Measurements from ENCODE around the gene ARPIN.

Gene ARPIN

GRCh38 chr15:89926158-89926557, 13.4 kb upstream of the ARPIN start:
- no peak for TF ChIP-seq CTCF (IDR thresholded peaks at IDR 0.05)
- no peak for TF ChIP-seq ZFX (IDR thresholded peaks at IDR 0.05; ENCODE audit: borderline replicate concordance)
- H3K27ac ChIP-seq = no peak overlapping the region

- TF ChIP-seq CTCF (IDR thresholded peaks at IDR 0.05) (no peak), ZFX (IDR thresholded peaks at IDR 0.05; ENCODE audit: borderline replicate concordance) (no peak)
- H3K27ac ChIP-seq = no peak overlapping the region
Observed at GRCh38 chr15:89917442-89918101, 4.8 kb upstream of the ARPIN start.

GRCh38 chr15:89916660-89917059, 3.9 kb upstream of the ARPIN start:
- H3K27ac ChIP-seq = no peak overlapping the region
- TF ChIP-seq CTCF (IDR thresholded peaks at IDR 0.05) = no peak
- no peak for TF ChIP-seq ZFX (IDR thresholded peaks at IDR 0.05; ENCODE audit: borderline replicate concordance)

GRCh38 chr15:89912145-89912673, 543 bp downstream of the ARPIN start:
- TF ChIP-seq CTCF (IDR thresholded peaks at IDR 0.05) = no peak
- peak overlapping the region; percentile 69 for H3K27ac ChIP-seq

- no peak for TF ChIP-seq CTCF (IDR thresholded peaks at IDR 0.05)
- no peak for TF ChIP-seq ZFX (IDR thresholded peaks at IDR 0.05; ENCODE audit: borderline replicate concordance)
- H3K27ac ChIP-seq = no peak overlapping the region
Observed at GRCh38 chr15:89910891-89911626, 1.7 kb downstream of the ARPIN start.

- H3K27ac ChIP-seq = no peak overlapping the region
- TF ChIP-seq CTCF (IDR thresholded peaks at IDR 0.05) (no peak), ZFX (IDR thresholded peaks at IDR 0.05; ENCODE audit: borderline replicate concordance) (no peak)
Observed at GRCh38 chr15:89909611-89910010, 3.1 kb downstream of the ARPIN start.

- no peak for TF ChIP-seq CTCF (IDR thresholded peaks at IDR 0.05)
- TF ChIP-seq ZFX (IDR thresholded peaks at IDR 0.05; ENCODE audit: borderline replicate concordance) = no peak
- no peak overlapping the region for H3K27ac ChIP-seq
Observed at GRCh38 chr15:89908226-89908625, 4.5 kb downstream of the ARPIN start.
